ENCODE measurements around the gene TGM6.

The TGM6 gene

GRCh38 chr20:2386516-2387179 is 5.9 kb downstream of the TGM6 start:
- Histone ChIP-seq H3K36me3 (ENCODE audit: insufficient read depth, low read length) (no peaks in the 10 kb centered on the region), H3K27me3 (ENCODE audit: control insufficient read depth, insufficient read depth, low read length) (peaks cover 3% of the 10 kb centered on the region), H3K9ac (ENCODE audit: low read depth, low read length) (no peak overlapping the region), H3K4me2 (ENCODE audit: low read length) (no peak overlapping the region), H3K9me3 (replicated peaks; ENCODE audit: low read length) (no peaks in the 10 kb centered on the region), H3K4me1 (ENCODE audit: control insufficient read depth, insufficient read depth, low read length) (no peaks in the 10 kb centered on the region), H3K4me3 (ENCODE audit: low read length) (no peak overlapping the region)

GRCh38 chr20:2387180-2387577 is 6.5 kb downstream of the TGM6 start:
- no peaks in the 10 kb centered on the region for H3K4me1 ChIP-seq (ENCODE audit: control insufficient read depth, insufficient read depth, low read length)
- H3K27me3 ChIP-seq (ENCODE audit: control insufficient read depth, insufficient read depth, low read length), result peaks cover 3% of the 10 kb centered on the region
- no peak overlapping the region for H3K4me2 ChIP-seq (ENCODE audit: low read length)
- no peak overlapping the region for H3K4me3 ChIP-seq (ENCODE audit: low read length)
- no peaks in the 10 kb centered on the region for H3K9me3 ChIP-seq (replicated peaks; ENCODE audit: low read length)
- no peak overlapping the region for H3K9ac ChIP-seq (ENCODE audit: low read depth, low read length)
- H3K36me3 ChIP-seq (ENCODE audit: insufficient read depth, low read length), result no peaks in the 10 kb centered on the region

- no peak overlapping the region for H3K4me3 ChIP-seq (ENCODE audit: low read length)
These were observed 6.9 kb downstream of the TGM6 start for GRCh38 chr20:2387580-2387979.

GRCh38 chr20:2390951-2391675 is 10.4 kb downstream of the TGM6 start:
- no peaks in the 10 kb centered on the region for H3K36me3 ChIP-seq (ENCODE audit: insufficient read depth, low read length)
- no peaks in the 10 kb centered on the region for H3K4me1 ChIP-seq (ENCODE audit: control insufficient read depth, insufficient read depth, low read length)
- H3K9me3 ChIP-seq (replicated peaks; ENCODE audit: low read length), result no peaks in the 10 kb centered on the region
- H3K4me2 ChIP-seq (ENCODE audit: low read length), result no peak overlapping the region
- H3K9ac ChIP-seq (ENCODE audit: low read depth, low read length), result no peak overlapping the region
- peaks cover 3% of the 10 kb centered on the region for H3K27me3 ChIP-seq (ENCODE audit: control insufficient read depth, insufficient read depth, low read length)
- H3K4me3 ChIP-seq (ENCODE audit: low read length), result no peak overlapping the region

More at GRCh38 chr20:2387580-2387979, 6.9 kb downstream of the TGM6 start:
- Histone ChIP-seq H3K9ac (ENCODE audit: low read depth, low read length) (no peak overlapping the region), H3K4me2 (ENCODE audit: low read length) (no peak overlapping the region), H3K36me3 (ENCODE audit: insufficient read depth, low read length) (no peaks in the 10 kb centered on the region), H3K27me3 (ENCODE audit: control insufficient read depth, insufficient read depth, low read length) (peaks cover 3% of the 10 kb centered on the region), H3K9me3 (replicated peaks; ENCODE audit: low read length) (no peaks in the 10 kb centered on the region), H3K4me1 (ENCODE audit: control insufficient read depth, insufficient read depth, low read length) (no peaks in the 10 kb centered on the region)

GRCh38 chr20:2394411-2395055 is 13.8 kb downstream of the TGM6 start:
- no peak overlapping the region for H3K4me3 ChIP-seq (ENCODE audit: low read length)
- H3K36me3 ChIP-seq (ENCODE audit: insufficient read depth, low read length), result no peaks in the 10 kb centered on the region

GRCh38 chr20:2395136-2395535 is 14.4 kb downstream of the TGM6 start:
- Histone ChIP-seq H3K4me2 (ENCODE audit: low read length) (no peak overlapping the region), H3K27me3 (ENCODE audit: control insufficient read depth, insufficient read depth, low read length) (no peaks in the 10 kb centered on the region), H3K36me3 (ENCODE audit: insufficient read depth, low read length) (no peaks in the 10 kb centered on the region), H3K4me3 (ENCODE audit: low read length) (no peak overlapping the region), H3K9me3 (replicated peaks; ENCODE audit: low read length) (no peaks in the 10 kb centered on the region), H3K9ac (ENCODE audit: low read depth, low read length) (no peak overlapping the region), H3K4me1 (ENCODE audit: control insufficient read depth, insufficient read depth, low read length) (no peaks in the 10 kb centered on the region)

More at GRCh38 chr20:2394411-2395055, 13.8 kb downstream of the TGM6 start:
- no peak overlapping the region for H3K9ac ChIP-seq (ENCODE audit: low read depth, low read length)
- H3K4me1 ChIP-seq (ENCODE audit: control insufficient read depth, insufficient read depth, low read length), result no peaks in the 10 kb centered on the region
- no peaks in the 10 kb centered on the region for H3K27me3 ChIP-seq (ENCODE audit: control insufficient read depth, insufficient read depth, low read length)
- H3K9me3 ChIP-seq (replicated peaks; ENCODE audit: low read length), result no peaks in the 10 kb centered on the region
- H3K4me2 ChIP-seq (ENCODE audit: low read length), result no peak overlapping the region

GRCh38 chr20:2396241-2396814 is 15.6 kb downstream of the TGM6 start:
- H3K9ac ChIP-seq (ENCODE audit: low read depth, low read length), result no peak overlapping the region

GRCh38 chr20:2397091-2397490 is 16.4 kb downstream of the TGM6 start:
- no peak overlapping the region for H3K9ac ChIP-seq (ENCODE audit: low read depth, low read length)
- H3K4me1 ChIP-seq (ENCODE audit: control insufficient read depth, insufficient read depth, low read length), result no peaks in the 10 kb centered on the region
- H3K4me2 ChIP-seq (ENCODE audit: low read length), result no peak overlapping the region
- no peak overlapping the region for H3K4me3 ChIP-seq (ENCODE audit: low read length)
- H3K9me3 ChIP-seq (replicated peaks; ENCODE audit: low read length), result no peaks in the 10 kb centered on the region
- no peaks in the 10 kb centered on the region for H3K36me3 ChIP-seq (ENCODE audit: insufficient read depth, low read length)
- H3K27me3 ChIP-seq (ENCODE audit: control insufficient read depth, insufficient read depth, low read length), result no peaks in the 10 kb centered on the region

More at GRCh38 chr20:2396241-2396814, 15.6 kb downstream of the TGM6 start:
- Histone ChIP-seq H3K36me3 (ENCODE audit: insufficient read depth, low read length) (no peaks in the 10 kb centered on the region), H3K4me1 (ENCODE audit: control insufficient read depth, insufficient read depth, low read length) (no peaks in the 10 kb centered on the region), H3K9me3 (replicated peaks; ENCODE audit: low read length) (no peaks in the 10 kb centered on the region), H3K4me2 (ENCODE audit: low read length) (no peak overlapping the region), H3K4me3 (ENCODE audit: low read length) (no peak overlapping the region), H3K27me3 (ENCODE audit: control insufficient read depth, insufficient read depth, low read length) (no peaks in the 10 kb centered on the region)

GRCh38 chr20:2397595-2398145 is 17.0 kb downstream of the TGM6 start:
- H3K9me3 ChIP-seq (replicated peaks; ENCODE audit: low read length), result no peaks in the 10 kb centered on the region
- no peak overlapping the region for H3K4me2 ChIP-seq (ENCODE audit: low read length)
- H3K9ac ChIP-seq (ENCODE audit: low read depth, low read length), result no peak overlapping the region
- H3K27me3 ChIP-seq (ENCODE audit: control insufficient read depth, insufficient read depth, low read length), result no peaks in the 10 kb centered on the region
- H3K4me1 ChIP-seq (ENCODE audit: control insufficient read depth, insufficient read depth, low read length), result no peaks in the 10 kb centered on the region
- H3K4me3 ChIP-seq (ENCODE audit: low read length), result no peak overlapping the region
- no peaks in the 10 kb centered on the region for H3K36me3 ChIP-seq (ENCODE audit: insufficient read depth, low read length)

GRCh38 chr20:2398449-2398848 is 17.7 kb downstream of the TGM6 start:
- H3K4me3 ChIP-seq (ENCODE audit: low read length), result no peak overlapping the region
- H3K9me3 ChIP-seq (replicated peaks; ENCODE audit: low read length), result no peaks in the 10 kb centered on the region
- no peak overlapping the region for H3K9ac ChIP-seq (ENCODE audit: low read depth, low read length)
- no peak overlapping the region for H3K4me2 ChIP-seq (ENCODE audit: low read length)
- no peaks in the 10 kb centered on the region for H3K36me3 ChIP-seq (ENCODE audit: insufficient read depth, low read length)
- H3K27me3 ChIP-seq (ENCODE audit: control insufficient read depth, insufficient read depth, low read length), result no peaks in the 10 kb centered on the region
- no peaks in the 10 kb centered on the region for H3K4me1 ChIP-seq (ENCODE audit: control insufficient read depth, insufficient read depth, low read length)

GRCh38 chr20:2399390-2399789 is 18.7 kb downstream of the TGM6 start:
- Histone ChIP-seq H3K9ac (ENCODE audit: low read depth, low read length) (no peak overlapping the region), H3K9me3 (replicated peaks; ENCODE audit: low read length) (no peaks in the 10 kb centered on the region), H3K4me3 (ENCODE audit: low read length) (no peak overlapping the region), H3K4me2 (ENCODE audit: low read length) (no peak overlapping the region), H3K27me3 (ENCODE audit: control insufficient read depth, insufficient read depth, low read length) (no peaks in the 10 kb centered on the region), H3K36me3 (ENCODE audit: insufficient read depth, low read length) (no peaks in the 10 kb centered on the region), H3K4me1 (ENCODE audit: control insufficient read depth, insufficient read depth, low read length) (no peaks in the 10 kb centered on the region)
